Astrocyte of the cerebellum (primary cell): Measurements from ENCODE around the gene SLC39A11.

Experiments
- DNase-seq: peaks from one replicate; pipeline ENCODE4 v3.0.0-alpha.2; 2011; ENCODE audit warnings: low read depth
- H3K4me3 ChIP-seq: 2 replicates; pipeline ENCODE4 v1.5.1; 2011; ENCODE audit warnings: mild to moderate bottlenecking, low read depth, low read length, moderate library complexity
- CTCF ChIP-seq: IDR thresholded peaks from 2 replicates; pipeline ENCODE4 v1.5.1; 2012; ENCODE audit warnings: low read length, low read depth, moderate library complexity, mild to moderate bottlenecking; ENCODE audit errors: missing control alignments
- in situ Hi-C: cut with HindIII; loops from 2 replicates; pipeline ENCODE4 v1.10.0; 2017; ENCODE audit warnings: low sequenced_read_pairs

The SLC39A11 gene

GRCh38 chr17:72811976-72812687 lies 280.4 kb downstream of the SLC39A11 start:
- in situ Hi-C loops: no loop called here
- no peak for DNase-seq
- no peak overlapping the region for H3K4me3 ChIP-seq
- no peak for TF ChIP-seq CTCF

GRCh38 chr17:72810991-72811508 lies 281.4 kb downstream of the SLC39A11 start:
- in situ Hi-C loops: no loop called here

GRCh38 chr17:72806011-72806410 lies 286.5 kb downstream of the SLC39A11 start:
- no peak for TF ChIP-seq CTCF
- in situ Hi-C loops: no loop called here
- DNase-seq: no peak
- H3K4me3 ChIP-seq: no peak overlapping the region

More at GRCh38 chr17:72810991-72811508, 281.4 kb downstream of the SLC39A11 start:
- H3K4me3 ChIP-seq: no peak overlapping the region
- no peak for TF ChIP-seq CTCF
- no peak for DNase-seq

GRCh38 chr17:72804949-72805707 lies 287.4 kb downstream of the SLC39A11 start:
- in situ Hi-C loops: no loop called here
- DNase-seq: no peak
- no peak for TF ChIP-seq CTCF
- no peak overlapping the region for H3K4me3 ChIP-seq

- no peak overlapping the region for H3K4me3 ChIP-seq
- no peak for TF ChIP-seq CTCF
- in situ Hi-C loops: no loop called here
- DNase-seq: no peak
Measured at GRCh38 chr17:72802726-72803125, 289.8 kb downstream of the SLC39A11 start.

- in situ Hi-C loops: no loop called here
- DNase-seq: no peak
- TF ChIP-seq CTCF: no peak
Measured at GRCh38 chr17:72797142-72797541, 295.3 kb downstream of the SLC39A11 start.

More at GRCh38 chr17:72797142-72797541, 295.3 kb downstream of the SLC39A11 start:
- no peak overlapping the region for H3K4me3 ChIP-seq
